K562 (cell line): ENCODE data around the gene NR1D1. TPM values are rescaled to one million over a fixed set of nuclear protein-coding genes. Genes with fewer than 3 reads are reported as not detected.
A peak's percentile ranks its signal among the peaks of the same experiment; 100 is the strongest.

Experiments used
- HDAC6 ChIP-seq: IDR thresholded peaks from 2 replicates; pipeline ENCODE4 v1.6.1; 2012; ENCODE audit warnings: low read depth, mild to moderate bottlenecking, control low read depth, inconsistent platforms, low read length, moderate library complexity
- POLR2AphosphoS2 ChIP-seq: IDR thresholded peaks from 2 replicates; pipeline ENCODE4 v1.6.1; 2012; ENCODE audit warnings: low read length, improper control_type of control experiment
- RFX5 ChIP-seq: IDR thresholded peaks from 2 replicates; pipeline ENCODE4 v1.6.1; 2011; ENCODE audit warnings: low read depth, mild to moderate bottlenecking, improper control_type of control experiment, low read length
- SIX5 ChIP-seq, 2 experiments: IDR thresholded peaks; 2 replicates each; pipeline ENCODE4 v1.6.1; 2011; ENCODE audit warnings: low read length in 2 of 2, borderline replicate concordance in 1 of 2, low read depth in 1 of 2, mild to moderate bottlenecking in 1 of 2, moderate library complexity in 1 of 2; ENCODE audit not compliant: insufficient read depth in 1 of 2
- SMARCB1 ChIP-seq: IDR thresholded peaks from 2 replicates; pipeline ENCODE4 v1.6.1; 2011; ENCODE audit warnings: improper control_type of control experiment, low read depth; ENCODE audit not compliant: insufficient read length
- SRSF9 ChIP-seq: fragments of 200-400 bp; formaldehyde crosslinking; IDR thresholded peaks from 2 replicates; pipeline ENCODE4 v1.6.1; 2017; ENCODE audit warnings: low read depth, low read length, borderline replicate concordance
- TCF7L2 ChIP-seq: fragments of 150-350 bp; IDR thresholded peaks from 2 replicates; pipeline ENCODE4 v1.6.1; 2016; ENCODE audit warnings: low read depth, mild to moderate bottlenecking, low read length, moderate library complexity
- TSC22D4 ChIP-seq: fragments of 450-650 bp; IDR thresholded peaks from 2 replicates; pipeline ENCODE4 v1.6.1; 2016; ENCODE audit warnings: missing genetic modification characterization, missing biosample characterization, control low read depth
- WHSC1 ChIP-seq: IDR thresholded peaks from one replicate; pipeline ENCODE4 v1.6.1; 2012; ENCODE audit warnings: low read length, control low read depth, inconsistent platforms
- ZNF146 ChIP-seq: IDR thresholded peaks from one replicate; pipeline ENCODE4 v1.6.1; 2018; ENCODE audit warnings: missing compliant biosample characterization; ENCODE audit not compliant: unreplicated experiment
- polyA plus RNA-seq, 8 experiments: library from polyadenylated mRNA; depleted of rRNA in 4 of 8; stranded (reverse) in 5 of 8; unstranded in 3 of 8; fragments of >200 nt; fragmentation: Nextera tagmentation in 2 of 8; fragmentation: Illumina TruSeq in 1 of 8; extraction: Ambion mirVana in 2 of 8; extraction: Trizol in 1 of 8; gene quantifications; 2 replicates each; pipeline versions ENCODE4 v1.2.1 to v1.2.3, GENCODE V29; 2011 to 2014; ENCODE audit warnings: inconsistent platforms in 1 of 8, missing spikeins in 1 of 8
- total RNA-seq, 7 experiments: library from RNA; depleted of rRNA in 6 of 7; stranded (reverse); fragments of >200 nt in 6 of 7; fragmentation: Illumina TruSeq in 2 of 7; extraction: Trizol in 2 of 7; gene quantifications; 2 replicates each; pipeline versions ENCODE4 v1.2.1 to v1.2.3, GENCODE V29; 2011 to 2021; ENCODE audit warnings: low replicate concordance in 1 of 7
- TF ChIP-seq, protein P1 (sequence below): fragments of 250-450 bp; sonication (Bioruptor Pico); IDR thresholded peaks from 2 replicates; pipeline ENCODE4 v1.4.0; 2020; ENCODE audit warnings: mild to moderate bottlenecking, moderate library complexity
- TF ChIP-seq, protein P2 (sequence below): fragments of 200-800 bp; sonication (Bioruptor generic); IDR thresholded peaks from 2 replicates; pipeline ENCODE4 v1.6.1; 2017; ENCODE audit warnings: missing genetic modification characterization, missing compliant biosample characterization
- TF ChIP-seq, protein P3 (sequence below): fragments of 250-450 bp; sonication (Bioruptor Pico); IDR thresholded peaks from 2 replicates; pipeline ENCODE4 v1.4.0; 2020
- TF ChIP-seq, protein P4 (sequence below): IDR thresholded peaks from 3 replicates; pipeline ENCODE4 v1.6.1; 2011; ENCODE audit warnings: borderline replicate concordance, mild to moderate bottlenecking; ENCODE audit not compliant: insufficient read length, insufficient read depth
- TF ChIP-seq, protein P5 (sequence below): sonication (generic); formaldehyde crosslinking; IDR thresholded peaks from 2 replicates; pipeline ENCODE4 v1.8.0; 2022; ENCODE audit warnings: mild to moderate bottlenecking, missing genetic modification reagents

NR1D1 gene
- total and polyA plus RNA-seq, 9 of the 15 experiments (the other 6 are each of a cell fraction or from before 2014, with no cell fraction given): 0.25 to 7.7 (median 0.65) TPM

DNA sequence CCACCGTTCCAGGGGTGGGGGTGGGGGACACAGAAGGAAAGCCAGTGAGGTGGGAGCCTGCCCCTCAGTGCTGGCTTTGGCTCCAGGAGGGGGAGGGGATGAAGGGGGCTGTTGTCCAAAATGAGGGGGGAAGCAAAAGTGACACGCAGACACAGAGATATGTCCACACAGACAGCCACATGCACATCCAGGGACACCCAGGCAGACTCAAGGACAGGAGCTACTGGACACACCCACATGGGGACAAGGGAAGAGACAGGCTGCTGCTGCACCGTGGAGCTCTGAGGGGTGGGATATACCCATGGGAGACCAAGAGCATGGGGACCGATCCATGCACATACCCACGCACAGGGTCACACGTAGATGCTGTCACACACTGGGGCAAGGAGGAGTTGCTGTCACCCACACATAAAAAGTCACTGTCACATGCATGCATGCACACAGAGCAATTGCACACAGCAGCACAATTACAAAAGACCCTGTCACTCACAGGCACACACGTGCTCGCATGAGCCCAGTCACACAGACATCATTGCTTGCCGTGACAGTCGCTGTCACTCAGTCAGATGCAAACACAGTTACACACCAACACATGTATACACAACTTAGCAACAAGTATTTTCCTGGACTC lies 36.4 kb downstream of the NR1D1 start (continued):
- no peak for TF ChIP-seq HDAC6
- TF ChIP-seq, protein P1, sequence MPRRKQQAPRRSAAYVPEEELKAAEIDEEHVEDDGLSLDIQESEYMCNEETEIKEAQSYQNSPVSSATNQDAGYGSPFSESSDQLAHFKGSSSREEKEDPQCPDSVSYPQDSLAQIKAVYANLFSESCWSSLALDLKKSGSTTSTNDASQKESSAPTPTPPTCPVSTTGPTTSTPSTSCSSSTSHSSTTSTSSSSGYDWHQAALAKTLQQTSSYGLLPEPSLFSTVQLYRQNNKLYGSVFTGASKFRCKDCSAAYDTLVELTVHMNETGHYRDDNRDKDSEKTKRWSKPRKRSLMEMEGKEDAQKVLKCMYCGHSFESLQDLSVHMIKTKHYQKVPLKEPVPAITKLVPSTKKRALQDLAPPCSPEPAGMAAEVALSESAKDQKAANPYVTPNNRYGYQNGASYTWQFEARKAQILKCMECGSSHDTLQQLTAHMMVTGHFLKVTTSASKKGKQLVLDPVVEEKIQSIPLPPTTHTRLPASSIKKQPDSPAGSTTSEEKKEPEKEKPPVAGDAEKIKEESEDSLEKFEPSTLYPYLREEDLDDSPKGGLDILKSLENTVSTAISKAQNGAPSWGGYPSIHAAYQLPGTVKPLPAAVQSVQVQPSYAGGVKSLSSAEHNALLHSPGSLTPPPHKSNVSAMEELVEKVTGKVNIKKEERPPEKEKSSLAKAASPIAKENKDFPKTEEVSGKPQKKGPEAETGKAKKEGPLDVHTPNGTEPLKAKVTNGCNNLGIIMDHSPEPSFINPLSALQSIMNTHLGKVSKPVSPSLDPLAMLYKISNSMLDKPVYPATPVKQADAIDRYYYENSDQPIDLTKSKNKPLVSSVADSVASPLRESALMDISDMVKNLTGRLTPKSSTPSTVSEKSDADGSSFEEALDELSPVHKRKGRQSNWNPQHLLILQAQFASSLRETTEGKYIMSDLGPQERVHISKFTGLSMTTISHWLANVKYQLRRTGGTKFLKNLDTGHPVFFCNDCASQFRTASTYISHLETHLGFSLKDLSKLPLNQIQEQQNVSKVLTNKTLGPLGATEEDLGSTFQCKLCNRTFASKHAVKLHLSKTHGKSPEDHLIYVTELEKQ (CRISPR knock-in tag): no peak
- no peak for TF ChIP-seq TCF7L2
- no peak for TF ChIP-seq SRSF9
- no peak for TF ChIP-seq POLR2AphosphoS2
- no peak for TF ChIP-seq SMARCB1
- no peak for TF ChIP-seq SIX5 (IDR thresholded peaks at IDR 0.05; ENCODE audit: borderline replicate concordance in 1 of 2, insufficient read depth in 1 of 2, low read depth in 1 of 2, low read length in 2 of 2)
- TF ChIP-seq, protein P2, sequence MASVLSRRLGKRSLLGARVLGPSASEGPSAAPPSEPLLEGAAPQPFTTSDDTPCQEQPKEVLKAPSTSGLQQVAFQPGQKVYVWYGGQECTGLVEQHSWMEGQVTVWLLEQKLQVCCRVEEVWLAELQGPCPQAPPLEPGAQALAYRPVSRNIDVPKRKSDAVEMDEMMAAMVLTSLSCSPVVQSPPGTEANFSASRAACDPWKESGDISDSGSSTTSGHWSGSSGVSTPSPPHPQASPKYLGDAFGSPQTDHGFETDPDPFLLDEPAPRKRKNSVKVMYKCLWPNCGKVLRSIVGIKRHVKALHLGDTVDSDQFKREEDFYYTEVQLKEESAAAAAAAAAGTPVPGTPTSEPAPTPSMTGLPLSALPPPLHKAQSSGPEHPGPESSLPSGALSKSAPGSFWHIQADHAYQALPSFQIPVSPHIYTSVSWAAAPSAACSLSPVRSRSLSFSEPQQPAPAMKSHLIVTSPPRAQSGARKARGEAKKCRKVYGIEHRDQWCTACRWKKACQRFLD: no peak
- TF ChIP-seq, protein P3, sequence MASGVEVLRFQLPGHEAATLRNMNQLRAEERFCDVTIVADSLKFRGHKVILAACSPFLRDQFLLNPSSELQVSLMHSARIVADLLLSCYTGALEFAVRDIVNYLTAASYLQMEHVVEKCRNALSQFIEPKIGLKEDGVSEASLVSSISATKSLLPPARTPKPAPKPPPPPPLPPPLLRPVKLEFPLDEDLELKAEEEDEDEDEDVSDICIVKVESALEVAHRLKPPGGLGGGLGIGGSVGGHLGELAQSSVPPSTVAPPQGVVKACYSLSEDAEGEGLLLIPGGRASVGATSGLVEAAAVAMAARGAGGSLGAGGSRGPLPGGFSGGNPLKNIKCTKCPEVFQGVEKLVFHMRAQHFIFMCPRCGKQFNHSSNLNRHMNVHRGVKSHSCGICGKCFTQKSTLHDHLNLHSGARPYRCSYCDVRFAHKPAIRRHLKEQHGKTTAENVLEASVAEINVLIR: no peak
- no peak for TF ChIP-seq WHSC1
- TF ChIP-seq TSC22D4 (tag): no peak
- TF ChIP-seq, protein P4, sequence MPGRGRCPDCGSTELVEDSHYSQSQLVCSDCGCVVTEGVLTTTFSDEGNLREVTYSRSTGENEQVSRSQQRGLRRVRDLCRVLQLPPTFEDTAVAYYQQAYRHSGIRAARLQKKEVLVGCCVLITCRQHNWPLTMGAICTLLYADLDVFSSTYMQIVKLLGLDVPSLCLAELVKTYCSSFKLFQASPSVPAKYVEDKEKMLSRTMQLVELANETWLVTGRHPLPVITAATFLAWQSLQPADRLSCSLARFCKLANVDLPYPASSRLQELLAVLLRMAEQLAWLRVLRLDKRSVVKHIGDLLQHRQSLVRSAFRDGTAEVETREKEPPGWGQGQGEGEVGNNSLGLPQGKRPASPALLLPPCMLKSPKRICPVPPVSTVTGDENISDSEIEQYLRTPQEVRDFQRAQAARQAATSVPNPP: no peak
- TF ChIP-seq ZNF146 (CRISPR knock-in tag): no peak
- TF ChIP-seq RFX5: no peak
- TF ChIP-seq, protein P5, sequence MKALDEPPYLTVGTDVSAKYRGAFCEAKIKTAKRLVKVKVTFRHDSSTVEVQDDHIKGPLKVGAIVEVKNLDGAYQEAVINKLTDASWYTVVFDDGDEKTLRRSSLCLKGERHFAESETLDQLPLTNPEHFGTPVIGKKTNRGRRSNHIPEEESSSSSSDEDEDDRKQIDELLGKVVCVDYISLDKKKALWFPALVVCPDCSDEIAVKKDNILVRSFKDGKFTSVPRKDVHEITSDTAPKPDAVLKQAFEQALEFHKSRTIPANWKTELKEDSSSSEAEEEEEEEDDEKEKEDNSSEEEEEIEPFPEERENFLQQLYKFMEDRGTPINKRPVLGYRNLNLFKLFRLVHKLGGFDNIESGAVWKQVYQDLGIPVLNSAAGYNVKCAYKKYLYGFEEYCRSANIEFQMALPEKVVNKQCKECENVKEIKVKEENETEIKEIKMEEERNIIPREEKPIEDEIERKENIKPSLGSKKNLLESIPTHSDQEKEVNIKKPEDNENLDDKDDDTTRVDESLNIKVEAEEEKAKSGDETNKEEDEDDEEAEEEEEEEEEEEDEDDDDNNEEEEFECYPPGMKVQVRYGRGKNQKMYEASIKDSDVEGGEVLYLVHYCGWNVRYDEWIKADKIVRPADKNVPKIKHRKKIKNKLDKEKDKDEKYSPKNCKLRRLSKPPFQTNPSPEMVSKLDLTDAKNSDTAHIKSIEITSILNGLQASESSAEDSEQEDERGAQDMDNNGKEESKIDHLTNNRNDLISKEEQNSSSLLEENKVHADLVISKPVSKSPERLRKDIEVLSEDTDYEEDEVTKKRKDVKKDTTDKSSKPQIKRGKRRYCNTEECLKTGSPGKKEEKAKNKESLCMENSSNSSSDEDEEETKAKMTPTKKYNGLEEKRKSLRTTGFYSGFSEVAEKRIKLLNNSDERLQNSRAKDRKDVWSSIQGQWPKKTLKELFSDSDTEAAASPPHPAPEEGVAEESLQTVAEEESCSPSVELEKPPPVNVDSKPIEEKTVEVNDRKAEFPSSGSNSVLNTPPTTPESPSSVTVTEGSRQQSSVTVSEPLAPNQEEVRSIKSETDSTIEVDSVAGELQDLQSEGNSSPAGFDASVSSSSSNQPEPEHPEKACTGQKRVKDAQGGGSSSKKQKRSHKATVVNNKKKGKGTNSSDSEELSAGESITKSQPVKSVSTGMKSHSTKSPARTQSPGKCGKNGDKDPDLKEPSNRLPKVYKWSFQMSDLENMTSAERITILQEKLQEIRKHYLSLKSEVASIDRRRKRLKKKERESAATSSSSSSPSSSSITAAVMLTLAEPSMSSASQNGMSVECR (CRISPR knock-in tag): peak; percentile 29; the same call in 1 of the 2 replicates
